HG02870 (cell line): Measurements from ENCODE around the gene METRNL.

Experiments used
- ATAC-seq: cut with Tn5 transposase; IDR thresholded peaks from one replicate; pipeline ENCODE4 v1.9.1; 2021; ENCODE audit warnings: mild to moderate bottlenecking, moderate library complexity; ENCODE audit not compliant: unreplicated experiment

Gene METRNL

DNA sequence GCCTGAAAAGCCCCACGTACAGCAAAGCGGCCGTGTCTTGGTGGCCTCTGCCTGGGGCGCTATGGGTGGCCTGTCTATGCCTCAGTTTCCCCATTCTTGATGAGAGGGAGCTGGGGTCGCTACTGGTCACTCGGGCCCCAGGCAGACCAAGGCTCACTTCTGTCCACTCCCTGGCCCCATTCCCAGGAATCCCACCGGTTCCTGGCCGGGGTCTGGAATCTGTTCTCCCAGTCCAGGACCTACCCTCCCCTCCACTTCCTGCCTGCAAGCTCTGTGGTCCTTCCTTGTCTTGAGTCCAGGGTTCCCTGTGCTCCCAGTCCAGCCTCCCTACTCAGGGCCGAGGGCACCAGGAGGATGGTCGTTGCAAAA, 24.5 kb downstream of the METRNL start:
- no peak for ATAC-seq

DNA sequence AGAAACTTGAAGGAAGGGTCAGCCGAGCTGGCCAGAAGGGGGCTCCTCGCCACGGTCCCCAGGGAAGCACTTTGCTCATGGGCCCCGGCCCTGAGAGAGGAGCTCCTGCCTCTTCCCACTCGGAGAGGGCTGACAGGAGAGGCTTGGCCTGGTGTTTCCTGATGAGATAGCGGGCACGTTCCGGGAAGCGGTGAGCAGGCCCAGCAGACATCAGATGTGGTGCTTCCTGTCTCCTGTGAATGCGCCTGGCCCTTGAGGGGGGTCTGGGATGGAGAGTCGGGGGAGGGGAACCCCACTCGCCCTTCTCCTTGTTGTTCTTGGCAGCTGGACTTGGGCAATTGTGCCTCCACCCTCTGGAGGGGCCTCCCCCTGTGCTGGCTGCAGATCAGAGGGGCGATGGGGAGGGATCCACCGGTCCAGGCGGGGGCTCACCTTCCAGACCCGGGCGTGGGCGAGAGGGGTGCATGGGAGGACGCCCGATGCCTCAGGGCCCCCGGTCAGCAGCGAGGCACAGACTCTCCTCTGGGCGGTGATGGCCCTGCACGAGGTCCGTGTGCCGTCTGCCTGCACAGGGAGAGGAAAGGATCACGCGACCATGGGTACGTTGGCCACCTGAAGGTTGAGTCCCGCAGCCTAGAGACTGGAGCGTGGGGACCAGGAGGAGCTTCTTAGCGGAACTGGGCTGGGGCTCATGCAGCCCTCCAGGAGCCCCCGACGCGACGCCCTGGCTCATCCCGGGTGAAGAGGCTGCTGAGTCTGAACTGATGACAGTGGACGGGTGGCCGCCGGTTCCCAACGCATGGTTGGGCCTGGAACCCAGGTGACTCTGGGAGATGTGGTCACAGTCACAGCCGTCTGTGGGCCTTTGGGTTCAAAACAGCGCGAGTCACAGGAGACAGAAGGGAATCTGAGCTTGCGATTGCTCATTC, 25.4 kb downstream of the METRNL start:
- no peak for ATAC-seq

- ATAC-seq = no peak
Observed at GRCh38 chr17:83105512-83105911, 26.1 kb downstream of the METRNL start.

DNA sequence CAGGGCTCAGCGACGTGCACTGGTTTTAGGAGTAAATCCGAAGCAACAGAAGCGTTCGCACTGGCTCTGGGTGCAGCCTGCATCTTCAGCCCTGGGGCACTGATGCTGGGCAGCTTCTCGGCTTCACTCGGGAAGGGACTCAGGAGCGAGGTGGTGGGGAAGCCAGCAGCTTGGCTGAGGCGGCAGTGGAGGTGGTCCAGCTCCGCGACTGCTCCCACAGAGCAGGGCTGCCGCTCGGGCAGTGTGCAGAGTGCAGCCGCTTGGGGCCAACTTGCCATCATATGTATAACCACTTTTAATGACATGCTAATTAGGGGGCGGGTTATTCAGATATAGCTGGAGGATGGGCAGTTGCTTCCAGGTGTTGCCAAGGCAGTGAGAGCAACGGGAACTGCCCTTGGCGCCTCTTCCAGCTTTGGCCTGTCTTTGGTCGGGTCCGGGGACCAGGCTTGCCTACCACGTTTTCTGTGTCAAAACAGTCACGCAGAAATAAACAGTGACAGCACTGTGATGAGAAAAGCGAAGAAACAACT, 26.7 kb downstream of the METRNL start:
- no peak for ATAC-seq

DNA sequence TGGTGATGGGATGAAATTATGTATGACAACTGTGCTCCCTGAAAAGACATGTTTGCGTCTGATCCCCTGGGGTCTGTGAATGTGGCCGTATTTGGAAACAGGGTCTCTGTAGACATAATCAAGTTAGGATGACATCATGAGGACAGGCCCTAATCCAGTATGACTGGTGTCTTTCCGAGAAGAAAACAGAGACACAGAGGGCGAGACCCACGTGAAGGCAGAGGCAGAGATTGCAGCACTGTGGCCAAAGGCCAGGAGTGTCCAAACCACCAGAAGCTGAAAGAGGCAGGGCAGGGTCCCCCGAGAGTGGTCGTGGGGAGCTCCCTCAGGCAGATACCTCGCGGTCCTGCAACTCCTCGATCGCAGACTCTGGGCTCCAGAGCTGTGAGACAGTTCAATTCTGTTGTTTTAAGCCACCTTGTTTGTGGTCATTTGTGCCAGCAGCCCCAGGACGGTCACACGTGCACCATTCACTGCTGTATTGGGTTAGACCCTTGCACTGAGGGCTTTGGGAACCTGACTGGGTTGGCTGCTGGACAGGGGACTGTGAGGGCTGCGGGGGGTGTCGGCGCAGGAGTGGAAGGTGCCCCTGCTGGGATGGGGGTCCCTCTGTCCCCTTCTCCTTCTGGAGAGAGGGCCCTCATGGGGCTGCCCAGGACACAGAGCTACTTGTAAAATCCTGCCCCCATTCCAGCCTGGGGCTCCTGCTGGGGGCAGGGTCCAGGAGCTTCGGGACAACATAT, 27.7 kb downstream of the METRNL start:
- no peak for ATAC-seq

DNA sequence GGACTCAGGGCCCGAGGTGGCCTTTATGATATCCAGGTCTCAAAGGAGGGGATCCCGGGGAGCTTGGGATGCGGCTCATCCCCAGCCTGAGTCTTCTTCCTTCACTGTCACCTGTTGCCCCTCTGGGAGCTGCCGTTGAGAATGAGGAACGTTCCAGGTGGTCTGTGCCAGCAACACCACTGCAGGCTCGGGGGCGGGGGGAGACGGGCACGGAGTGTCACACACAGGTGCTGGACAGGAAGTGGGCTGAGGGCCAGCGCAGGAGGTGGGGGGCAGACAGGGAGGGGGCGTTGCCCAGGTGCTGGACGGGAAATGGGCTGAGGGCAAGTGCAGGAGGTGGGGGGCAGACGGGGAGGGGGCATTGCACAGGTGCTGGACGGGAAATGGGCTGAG, 28.2 kb downstream of the METRNL start:
- no peak for ATAC-seq

DNA sequence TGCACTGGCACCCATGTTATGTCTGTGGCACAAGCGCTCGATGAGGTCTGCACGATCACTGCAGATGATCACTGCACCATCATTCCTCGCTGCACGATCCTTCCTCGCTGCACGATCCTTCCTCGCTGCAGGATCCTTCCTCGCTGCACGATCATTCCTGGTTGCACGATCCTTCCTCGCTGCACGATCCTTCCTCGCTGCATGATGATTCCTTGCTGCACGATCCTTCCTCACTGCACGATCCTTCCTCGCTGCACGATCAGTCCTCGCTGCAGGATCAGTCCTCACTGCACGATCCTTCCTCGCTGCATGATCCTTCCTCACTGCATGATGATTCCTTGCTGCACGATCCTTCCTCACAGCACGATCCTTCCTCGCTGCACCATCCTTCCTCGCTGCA, 29.3 kb downstream of the METRNL start:
- ATAC-seq = no peak

GRCh38 chr17:83109386-83109785, 30.0 kb downstream of the METRNL start:
- ATAC-seq = no peak

- no peak for ATAC-seq
Observed at GRCh38 chr17:83109793-83110645, 30.6 kb downstream of the METRNL start.

GRCh38 chr17:83110735-83111134, 31.3 kb downstream of the METRNL start:
- ATAC-seq = no peak

DNA sequence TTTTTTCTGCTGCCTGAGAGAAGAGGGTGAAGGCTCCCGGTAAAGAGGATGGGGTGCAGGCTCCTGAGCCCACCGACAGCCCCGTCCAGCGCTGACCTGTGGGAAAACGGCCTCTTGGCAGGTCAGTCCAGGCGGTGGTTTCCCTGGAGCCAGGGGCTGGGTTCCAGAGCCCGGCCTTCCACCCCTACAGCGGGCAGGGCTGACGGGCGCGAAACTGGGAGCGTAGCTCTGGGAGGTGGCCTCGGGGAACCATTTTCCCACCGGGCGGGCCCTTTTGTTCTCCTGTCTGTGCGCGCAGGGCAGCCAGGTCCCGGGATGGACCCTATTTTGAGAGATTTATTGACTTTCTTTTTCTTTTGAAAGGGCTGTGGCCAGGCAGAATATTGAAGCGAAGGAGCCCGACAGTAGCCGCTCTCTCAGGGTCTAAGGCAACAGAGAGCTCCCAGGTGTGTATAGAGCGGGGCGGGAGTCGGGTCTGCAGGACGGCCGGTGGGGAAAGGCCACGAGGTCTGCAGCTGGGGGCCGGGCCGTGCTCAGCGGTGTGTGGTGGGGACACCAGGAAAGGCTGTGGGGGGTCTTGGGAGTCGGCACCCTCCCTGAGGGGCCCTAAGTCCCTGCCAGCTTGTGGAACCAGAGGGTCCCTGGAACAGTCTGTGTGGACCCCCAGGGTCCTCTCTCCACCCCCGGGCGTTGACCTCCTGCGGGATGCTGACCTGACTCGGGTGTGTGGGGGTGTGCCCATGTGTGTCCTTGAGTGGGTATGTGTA, 32.3 kb downstream of the METRNL start:
- no peak for ATAC-seq

- ATAC-seq = no peak
Observed at GRCh38 chr17:83113381-83113780, 34.0 kb downstream of the METRNL start.

DNA sequence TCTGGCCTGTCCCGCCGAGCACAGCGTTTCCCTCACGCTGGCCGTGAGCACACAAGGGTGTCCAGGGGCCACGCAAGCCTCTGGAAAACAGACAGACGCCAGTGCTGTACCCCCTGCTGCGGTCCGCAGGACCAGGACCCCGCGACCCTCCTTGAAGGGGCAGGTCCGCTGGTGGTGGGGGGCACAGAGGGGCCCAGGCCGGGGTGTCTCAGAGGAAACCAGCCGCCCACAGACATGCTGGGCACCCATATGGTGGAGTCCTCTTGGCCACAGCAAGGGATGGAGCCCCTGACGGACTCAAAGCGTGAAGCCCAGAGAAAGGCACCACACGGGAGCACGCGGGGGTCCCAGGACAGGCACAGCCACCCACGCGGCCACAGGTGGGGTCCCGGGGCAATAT, 34.4 kb downstream of the METRNL start:
- ATAC-seq = no peak

- ATAC-seq = no peak
Observed at GRCh38 chr17:83114706-83115105, 35.3 kb downstream of the METRNL start.

GRCh38 chr17:83115202-83115651, 35.8 kb downstream of the METRNL start:
- ATAC-seq = no peak

DNA sequence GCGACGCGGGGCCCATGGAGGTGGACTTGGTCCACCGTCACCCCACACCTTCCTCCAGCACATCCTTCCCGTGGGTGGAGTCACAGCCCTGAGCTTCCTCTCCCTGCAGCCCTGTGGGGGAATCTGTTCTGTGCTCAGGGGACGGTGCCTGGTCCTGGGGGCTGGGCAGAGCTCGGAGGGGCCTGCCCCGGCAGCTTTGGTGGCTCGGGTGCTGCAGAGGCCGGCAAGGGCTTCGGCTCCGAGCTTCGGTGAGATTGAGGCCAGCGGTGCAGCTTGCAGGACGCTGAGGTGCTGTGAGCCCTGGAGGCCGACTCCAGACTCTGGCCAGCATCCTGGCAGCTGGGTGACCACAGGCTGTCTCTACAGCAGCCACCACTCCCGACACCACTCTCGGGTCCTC, 36.4 kb downstream of the METRNL start:
- no peak for ATAC-seq

DNA sequence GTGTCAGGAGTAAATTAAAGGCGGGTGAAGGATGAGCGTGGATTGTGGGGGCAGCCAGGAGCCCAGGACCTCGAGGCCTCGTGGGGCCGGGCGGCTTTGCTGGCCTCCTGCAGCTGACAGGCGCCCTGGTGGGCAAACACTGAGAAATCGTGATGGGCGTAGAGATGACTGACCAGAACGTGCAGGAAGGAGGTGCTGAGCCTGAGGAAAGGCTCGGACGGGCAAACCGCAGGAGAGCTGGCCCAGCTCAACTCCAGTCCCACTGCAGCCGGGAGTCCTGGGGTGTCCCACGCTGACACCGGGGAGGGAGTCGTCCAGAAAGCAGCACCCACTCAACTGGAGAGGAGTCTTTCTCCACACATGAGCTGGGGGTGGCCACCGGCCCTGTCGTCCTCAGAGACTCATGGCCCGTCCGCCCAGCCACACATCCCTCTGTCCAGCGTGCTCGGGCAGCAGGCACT, 36.9 kb downstream of the METRNL start:
- no peak for ATAC-seq

- ATAC-seq = no peak
Observed at GRCh38 chr17:83116783-83117555, 37.6 kb downstream of the METRNL start.

- ATAC-seq = no peak
Observed at GRCh38 chr17:83117583-83117982, 38.2 kb downstream of the METRNL start.
